GM23338 (cell line): ENCODE measurements around the gene TECR.

Source experiments
- CREB1 ChIP-seq: fragments of 250-450 bp; sonication (Bioruptor Pico); IDR thresholded peaks from 2 replicates; pipeline ENCODE4 v1.5.0; 2020; ENCODE audit warnings: low read depth, mild to moderate bottlenecking, moderate library complexity
- EZH2 ChIP-seq: fragments of 200-600 bp; sonication (generic); IDR thresholded peaks from one replicate; pipeline ENCODE4 v1.8.0; 2017; ENCODE audit warnings: antibody characterized with exemption, mild to moderate bottlenecking, low read depth; ENCODE audit not compliant: unreplicated experiment
- EZH2phosphoT487 ChIP-seq: fragments of 200-600 bp; sonication (generic); IDR thresholded peaks from one replicate; pipeline ENCODE4 v1.8.1; 2018; ENCODE audit warnings: antibody characterized with exemption; ENCODE audit not compliant: unreplicated experiment
- JUNB ChIP-seq: IDR thresholded peaks from one replicate; pipeline ENCODE4 v1.6.1; 2016; ENCODE audit warnings: antibody characterized with exemption; ENCODE audit not compliant: unreplicated experiment
- NANOG ChIP-seq: IDR thresholded peaks from 2 replicates; pipeline ENCODE4 v1.6.1; 2016; ENCODE audit warnings: antibody characterized with exemption, borderline replicate concordance
- POLR2AphosphoS5 ChIP-seq: IDR thresholded peaks from 2 replicates; pipeline ENCODE4 v1.6.1; 2016; ENCODE audit warnings: antibody characterized with exemption, low read depth
- STAT1 ChIP-seq: IDR thresholded peaks from one replicate; pipeline ENCODE4 v1.6.1; 2016; ENCODE audit warnings: antibody characterized with exemption; ENCODE audit not compliant: unreplicated experiment
- TF ChIP-seq, protein P1 (sequence below), 2 experiments: fragments of 200-600 bp in 1 of 2; sonication (generic) in 1 of 2; conservative IDR thresholded peaks; 2 replicates each; pipeline versions ENCODE4 v1.5.1 to v1.6.1; 2016 to 2017; ENCODE audit warnings: antibody characterized with exemption in 2 of 2, low read depth in 2 of 2, mild to moderate bottlenecking in 2 of 2, moderate library complexity in 1 of 2
- TF ChIP-seq, protein P2 (sequence below): IDR thresholded peaks from one replicate; pipeline ENCODE4 v1.6.1; 2018; ENCODE audit warnings: antibody characterized with exemption; ENCODE audit not compliant: unreplicated experiment

DNA sequence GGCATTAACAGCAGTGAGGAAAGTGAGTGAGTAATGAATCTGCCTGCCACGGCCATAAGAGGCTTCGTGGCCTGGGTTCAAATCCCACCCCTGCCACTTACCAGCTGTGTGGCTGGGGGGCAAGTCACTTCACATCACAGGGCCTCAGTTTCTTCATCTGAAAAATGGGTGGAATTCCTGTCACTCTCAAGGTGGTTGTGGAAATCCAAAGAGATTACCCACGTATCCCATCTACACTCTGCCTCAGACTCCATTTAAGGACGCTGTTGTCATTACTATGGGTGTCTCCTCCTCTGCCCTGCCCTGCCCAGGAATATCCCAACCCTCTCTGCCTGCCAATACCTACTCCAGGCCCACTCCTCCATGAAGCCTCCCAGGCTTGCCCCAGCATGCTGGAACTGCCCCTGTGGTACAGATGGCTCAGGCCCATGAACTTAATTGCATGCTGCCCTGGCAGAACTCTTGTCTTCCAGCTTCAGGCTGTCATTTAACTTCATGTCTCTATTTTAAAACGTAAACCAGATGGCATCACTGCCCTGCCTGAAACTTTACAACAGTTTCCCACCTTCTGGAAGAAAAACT is 36.5 kb upstream of the TECR start:
- TF ChIP-seq CREB1 (CRISPR knock-in tag) (no peak), EZH2 (no peak), JUNB (no peak), POLR2AphosphoS5 (no peak), EZH2phosphoT487 (no peak), NANOG (no peak), STAT1 (no peak)
- TF ChIP-seq, protein P1, sequence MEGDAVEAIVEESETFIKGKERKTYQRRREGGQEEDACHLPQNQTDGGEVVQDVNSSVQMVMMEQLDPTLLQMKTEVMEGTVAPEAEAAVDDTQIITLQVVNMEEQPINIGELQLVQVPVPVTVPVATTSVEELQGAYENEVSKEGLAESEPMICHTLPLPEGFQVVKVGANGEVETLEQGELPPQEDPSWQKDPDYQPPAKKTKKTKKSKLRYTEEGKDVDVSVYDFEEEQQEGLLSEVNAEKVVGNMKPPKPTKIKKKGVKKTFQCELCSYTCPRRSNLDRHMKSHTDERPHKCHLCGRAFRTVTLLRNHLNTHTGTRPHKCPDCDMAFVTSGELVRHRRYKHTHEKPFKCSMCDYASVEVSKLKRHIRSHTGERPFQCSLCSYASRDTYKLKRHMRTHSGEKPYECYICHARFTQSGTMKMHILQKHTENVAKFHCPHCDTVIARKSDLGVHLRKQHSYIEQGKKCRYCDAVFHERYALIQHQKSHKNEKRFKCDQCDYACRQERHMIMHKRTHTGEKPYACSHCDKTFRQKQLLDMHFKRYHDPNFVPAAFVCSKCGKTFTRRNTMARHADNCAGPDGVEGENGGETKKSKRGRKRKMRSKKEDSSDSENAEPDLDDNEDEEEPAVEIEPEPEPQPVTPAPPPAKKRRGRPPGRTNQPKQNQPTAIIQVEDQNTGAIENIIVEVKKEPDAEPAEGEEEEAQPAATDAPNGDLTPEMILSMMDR (conservative IDR thresholded peaks at IDR 0.05; ENCODE audit: low read depth in 2 of 2) = no peak
- TF ChIP-seq, protein P2, sequence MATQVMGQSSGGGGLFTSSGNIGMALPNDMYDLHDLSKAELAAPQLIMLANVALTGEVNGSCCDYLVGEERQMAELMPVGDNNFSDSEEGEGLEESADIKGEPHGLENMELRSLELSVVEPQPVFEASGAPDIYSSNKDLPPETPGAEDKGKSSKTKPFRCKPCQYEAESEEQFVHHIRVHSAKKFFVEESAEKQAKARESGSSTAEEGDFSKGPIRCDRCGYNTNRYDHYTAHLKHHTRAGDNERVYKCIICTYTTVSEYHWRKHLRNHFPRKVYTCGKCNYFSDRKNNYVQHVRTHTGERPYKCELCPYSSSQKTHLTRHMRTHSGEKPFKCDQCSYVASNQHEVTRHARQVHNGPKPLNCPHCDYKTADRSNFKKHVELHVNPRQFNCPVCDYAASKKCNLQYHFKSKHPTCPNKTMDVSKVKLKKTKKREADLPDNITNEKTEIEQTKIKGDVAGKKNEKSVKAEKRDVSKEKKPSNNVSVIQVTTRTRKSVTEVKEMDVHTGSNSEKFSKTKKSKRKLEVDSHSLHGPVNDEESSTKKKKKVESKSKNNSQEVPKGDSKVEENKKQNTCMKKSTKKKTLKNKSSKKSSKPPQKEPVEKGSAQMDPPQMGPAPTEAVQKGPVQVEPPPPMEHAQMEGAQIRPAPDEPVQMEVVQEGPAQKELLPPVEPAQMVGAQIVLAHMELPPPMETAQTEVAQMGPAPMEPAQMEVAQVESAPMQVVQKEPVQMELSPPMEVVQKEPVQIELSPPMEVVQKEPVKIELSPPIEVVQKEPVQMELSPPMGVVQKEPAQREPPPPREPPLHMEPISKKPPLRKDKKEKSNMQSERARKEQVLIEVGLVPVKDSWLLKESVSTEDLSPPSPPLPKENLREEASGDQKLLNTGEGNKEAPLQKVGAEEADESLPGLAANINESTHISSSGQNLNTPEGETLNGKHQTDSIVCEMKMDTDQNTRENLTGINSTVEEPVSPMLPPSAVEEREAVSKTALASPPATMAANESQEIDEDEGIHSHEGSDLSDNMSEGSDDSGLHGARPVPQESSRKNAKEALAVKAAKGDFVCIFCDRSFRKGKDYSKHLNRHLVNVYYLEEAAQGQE = no peak
